Fibroblast of the aortic adventitia (primary cell): ENCODE results near the gene TROAP. TPM values are rescaled to one million over a fixed set of nuclear protein-coding genes. Genes with fewer than 3 reads are reported as not detected.
A peak's percentile ranks its signal among the peaks of the same experiment; 100 is the strongest.

Experiments used
- DNase-seq: peaks from one replicate; pipeline ENCODE4 v3.0.0-alpha.2; 2010; ENCODE audit warnings: low read depth
- H3K4me3 ChIP-seq: 2 replicates; pipeline ENCODE4 v1.5.1; 2011; ENCODE audit warnings: low read depth, mild to moderate bottlenecking, control low read depth, low read length, moderate library complexity
- CTCF ChIP-seq: IDR thresholded peaks from 2 replicates; pipeline ENCODE4 v1.5.1; 2011; ENCODE audit warnings: mild to moderate bottlenecking, low read length, control low read depth, inconsistent platforms; ENCODE audit not compliant: insufficient read depth
- total RNA-seq: library from RNA; depleted of rRNA; stranded (reverse); fragments of >200 nt; gene quantifications from 2 replicates; pipeline ENCODE4 v1.2.3, GENCODE V29; 2012; ENCODE audit warnings: low replicate concordance

The TROAP gene
- total RNA-seq, 1 donor: 11.3 TPM

- peak; percentile 87 for DNase-seq
- peak; percentile 55 for TF ChIP-seq CTCF
- H3K4me3 ChIP-seq: no peak overlapping the region
These were observed 34.1 kb downstream of the TROAP start for GRCh38 chr12:49357103-49357678.

- H3K4me3 ChIP-seq: no peak overlapping the region
- peak; percentile 83 for DNase-seq
- TF ChIP-seq CTCF: peak; percentile 86
These were observed 35.6 kb downstream of the TROAP start for GRCh38 chr12:49358483-49359141.

- H3K4me3 ChIP-seq: no peak overlapping the region
- DNase-seq: no peak
- no peak for TF ChIP-seq CTCF
These were observed 36.6 kb downstream of the TROAP start for GRCh38 chr12:49359671-49360070.

GRCh38 chr12:49362077-49362476, 39.0 kb downstream of the TROAP start:
- H3K4me3 ChIP-seq: no peak overlapping the region
- no peak for DNase-seq
- no peak for TF ChIP-seq CTCF

- no peak overlapping the region for H3K4me3 ChIP-seq
- TF ChIP-seq CTCF: no peak
- DNase-seq: peak; percentile 82
These were observed 41.9 kb downstream of the TROAP start for GRCh38 chr12:49364989-49365388.

GRCh38 chr12:49365542-49365941, 42.5 kb downstream of the TROAP start:
- no peak overlapping the region for H3K4me3 ChIP-seq
- DNase-seq: peak; percentile 72
- no peak for TF ChIP-seq CTCF
